GM19328 (cell line): ENCODE measurements around the gene SGPL1.

Source experiments
- ATAC-seq: cut with Tn5 transposase; IDR thresholded peaks from one replicate; pipeline ENCODE4 v1.9.1; 2021; ENCODE audit warnings: mild to moderate bottlenecking, moderate library complexity; ENCODE audit not compliant: unreplicated experiment

SGPL1 gene

GRCh38 chr10:70780370-70780760 lies 35.4 kb upstream of the SGPL1 start:
- ATAC-seq, result no peak

GRCh38 chr10:70780772-70781171 lies 35.0 kb upstream of the SGPL1 start:
- no peak for ATAC-seq

GRCh38 chr10:70781461-70782051 lies 34.2 kb upstream of the SGPL1 start:
- no peak for ATAC-seq

- ATAC-seq, result no peak
These were observed 33.5 kb upstream of the SGPL1 start for GRCh38 chr10:70782086-70782745.

GRCh38 chr10:70782746-70783680 lies 32.7 kb upstream of the SGPL1 start:
- no peak for ATAC-seq

GRCh38 chr10:70784016-70784415 lies 31.7 kb upstream of the SGPL1 start:
- no peak for ATAC-seq

- no peak for ATAC-seq
These were observed 31.3 kb upstream of the SGPL1 start for GRCh38 chr10:70784471-70784870.

GRCh38 chr10:70785190-70785589 lies 30.6 kb upstream of the SGPL1 start, which contains the start of gene TBATA:
TSS of gene TBATA (minus strand) at chr10:70785377. CDS start at chr10:70783379, 1,998 bp downstream.
- ATAC-seq, result no peak

- ATAC-seq, result no peak
These were observed 28.8 kb upstream of the SGPL1 start for GRCh38 chr10:70786799-70787415.

GRCh38 chr10:70791386-70792039 lies 24.2 kb upstream of the SGPL1 start:
- ATAC-seq, result no peak

GRCh38 chr10:70795613-70796012 lies 20.1 kb upstream of the SGPL1 start:
- no peak for ATAC-seq

GRCh38 chr10:70797840-70798239 lies 17.9 kb upstream of the SGPL1 start:
- no peak for ATAC-seq

- no peak for ATAC-seq
These were observed 16.6 kb upstream of the SGPL1 start for GRCh38 chr10:70799124-70799523.

- no peak for ATAC-seq
These were observed 13.9 kb upstream of the SGPL1 start for GRCh38 chr10:70801854-70802253.

GRCh38 chr10:70803775-70804420 lies 11.8 kb upstream of the SGPL1 start:
- ATAC-seq, result no peak

GRCh38 chr10:70804421-70804808 lies 11.3 kb upstream of the SGPL1 start:
- ATAC-seq, result no peak

- ATAC-seq, result no peak
These were observed 10.0 kb upstream of the SGPL1 start for GRCh38 chr10:70805619-70806215.

- ATAC-seq, result no peak
These were observed 8.9 kb upstream of the SGPL1 start for GRCh38 chr10:70806841-70807240.

GRCh38 chr10:70807556-70807955 lies 8.2 kb upstream of the SGPL1 start:
- no peak for ATAC-seq
